ENCODE measurements around the gene KIF25. TPM values are rescaled to one million over a fixed set of nuclear protein-coding genes. Genes with fewer than 3 reads are reported as not detected.

Gene KIF25
- polyA plus RNA-seq, 2 of the 4 experiments (the other 2 are of a cell fraction): 0.06 to 0.13 TPM

GRCh38 chr6:167977717-167978467 is 19.6 kb upstream of the KIF25 start:
- no peak overlapping the region for H3K27ac ChIP-seq
- CTCF ChIA-PET: no interaction called here
- POLR2A ChIA-PET: no interaction called here
- TF ChIP-seq ZC3H11A (IDR thresholded peaks at IDR 0.05): no peak
- no peak for TF ChIP-seq RCOR1 (IDR thresholded peaks at IDR 0.05; ENCODE audit: low read depth, low read length)
- no peak for FAIRE-seq
- no peak for ATAC-seq
- H3K9me3 ChIP-seq: no peaks in the 10 kb centered on the region
- H3K4me1 ChIP-seq: no peaks in the 10 kb centered on the region
- no peak for DNase-seq (ENCODE audit: low read depth in 1 of 2, low spot score in 1 of 2)
- H3K4me3 ChIP-seq: no peak overlapping the region
- WGBS (ENCODE audit: missing lambda C conversion rate): 93% methylated on average over 20 of the region's 43 CpGs
- no peak overlapping the region for H3K4me2 ChIP-seq

- FAIRE-seq (no peak), ATAC-seq (no peak), DNase-seq (ENCODE audit: low read depth in 1 of 2, low spot score in 1 of 2) (no peak)
- Histone ChIP-seq H3K4me3 (no peak overlapping the region), H3K4me2 (no peak overlapping the region), H3K9me3 (no peaks in the 10 kb centered on the region), H3K4me1 (no peaks in the 10 kb centered on the region), H3K27ac (no peak overlapping the region)
- ChIA-PET POLR2A (no interaction called here), CTCF (no interaction called here)
- whole genome bisulfite sequencing (ENCODE audit: missing lambda C conversion rate): 59% methylated on average over 7 of the region's 7 CpGs
- TF ChIP-seq EHMT2 (IDR thresholded peaks at IDR 0.05; ENCODE audit: low read depth) (no peak), HES2 (IDR thresholded peaks at IDR 0.05) (no peak), ZC3H11A (IDR thresholded peaks at IDR 0.05) (no peak), ZSCAN20 (CRISPR knock-in tag; IDR thresholded peaks at IDR 0.05) (no peak), ESRRA (IDR thresholded peaks at IDR 0.05; ENCODE audit: borderline replicate concordance, low read length) (no peak), KDM5A (IDR thresholded peaks at IDR 0.05) (no peak), FOSB (CRISPR knock-in tag; IDR thresholded peaks at IDR 0.05) (no peak), MYC (IDR thresholded peaks at IDR 0.05; ENCODE audit: borderline replicate concordance, low read length) (no peak), PBX3 (IDR thresholded peaks at IDR 0.05) (no peak), SMC3 (IDR thresholded peaks at IDR 0.05) (no peak), RFX5 (IDR thresholded peaks at IDR 0.05) (no peak), HDAC2 (IDR thresholded peaks at IDR 0.05) (no peak), HMGXB4 (CRISPR knock-in tag; IDR thresholded peaks at IDR 0.05; ENCODE audit: borderline replicate concordance) (no peak)
Observed at GRCh38 chr6:167978607-167979006, 18.9 kb upstream of the KIF25 start.

GRCh38 chr6:167979436-167980139 is 17.9 kb upstream of the KIF25 start:
- CTCF ChIA-PET: interaction anchor here (2.1 kb wide), 1 partner anchor 12 kb away, joined by 6 read pairs; no protein-coding TSS in a partner anchor
- 80% methylated on average over 12 of the region's 12 CpGs for WGBS (ENCODE audit: missing lambda C conversion rate)

More at GRCh38 chr6:167979436-167980139, 17.9 kb upstream of the KIF25 start:
- no peaks in the 10 kb centered on the region for H3K4me1 ChIP-seq
- FAIRE-seq (no peak), ATAC-seq (no peak), DNase-seq (ENCODE audit: low read depth in 1 of 2, low spot score in 1 of 2) (no peak)
- H3K4me2 ChIP-seq: no peak overlapping the region
- no peaks in the 10 kb centered on the region for H3K9me3 ChIP-seq
- H3K27ac ChIP-seq: no peak overlapping the region
- POLR2A ChIA-PET: no interaction called here
- TF ChIP-seq NR3C1 (IDR thresholded peaks at IDR 0.05) (no peak), CBX2 (IDR thresholded peaks at IDR 0.05; ENCODE audit: borderline replicate concordance, low read depth) (no peak), POLR2AphosphoS2 (conservative IDR thresholded peaks at IDR 0.05; ENCODE audit: low read length) (no peak)
- no peak overlapping the region for H3K4me3 ChIP-seq

Measured in A549 (cell line).